HepG2 (cell line): Measurements from ENCODE around the gene CCDC154. TPM values are rescaled to one million over a fixed set of nuclear protein-coding genes. Genes with fewer than 3 reads are reported as not detected.

Experiments used
- CENPT ChIP-seq: sonication (generic); formaldehyde crosslinking; IDR thresholded peaks from 2 replicates; pipeline ENCODE4 v1.8.0; 2022; ENCODE audit warnings: low read depth, mild to moderate bottlenecking, moderate library complexity, missing genetic modification reagents
- ELF4 ChIP-seq: sonication (generic); formaldehyde crosslinking; IDR thresholded peaks from 2 replicates; pipeline ENCODE4 v1.5.0; 2020; ENCODE audit warnings: missing genetic modification reagents, mild to moderate bottlenecking, moderate library complexity, borderline replicate concordance
- GABPB1 ChIP-seq: IDR thresholded peaks from 2 replicates; pipeline ENCODE4 v1.6.1; 2016; ENCODE audit warnings: mild to moderate bottlenecking, missing genetic modification reagents, moderate library complexity, missing compliant biosample characterization
- MAX ChIP-seq: IDR thresholded peaks from 2 replicates; pipeline ENCODE4 v1.6.1; 2012; ENCODE audit warnings: inconsistent platforms
- NR2F2 ChIP-seq: IDR thresholded peaks from 2 replicates; pipeline ENCODE4 v1.6.1; 2012; ENCODE audit warnings: low read depth, inconsistent platforms, borderline replicate concordance
- PHF5A ChIP-seq: IDR thresholded peaks from one replicate; pipeline ENCODE4 v1.6.1; 2018; ENCODE audit warnings: low read depth, missing genetic modification reagents; ENCODE audit not compliant: unreplicated experiment
- PHF8 ChIP-seq: sonication (generic); formaldehyde crosslinking; IDR thresholded peaks from 2 replicates; pipeline ENCODE4 v1.5.0; 2020; ENCODE audit warnings: missing genetic modification reagents
- POLR2AphosphoS2 ChIP-seq: IDR thresholded peaks from 2 replicates; pipeline ENCODE4 v1.6.1; 2011; ENCODE audit warnings: low read depth, low read length, improper control_type of control experiment
- RELA ChIP-seq: sonication (generic); formaldehyde crosslinking; IDR thresholded peaks from 2 replicates; pipeline ENCODE4 v1.4.0; 2020; ENCODE audit warnings: missing genetic modification reagents
- SAP130 ChIP-seq: IDR thresholded peaks from 2 replicates; pipeline ENCODE4 v1.6.1; 2016; ENCODE audit warnings: low read depth
- SIN3A ChIP-seq: IDR thresholded peaks from 2 replicates; pipeline ENCODE4 v1.6.1; 2011; ENCODE audit warnings: low read depth, mild to moderate bottlenecking, control low read depth, low read length, borderline replicate concordance
- SMARCC2 ChIP-seq: fragments of 450-650 bp; IDR thresholded peaks from 2 replicates; pipeline ENCODE4 v1.6.1; 2017; ENCODE audit warnings: antibody characterized with exemption, mild to moderate bottlenecking
- STAT5B ChIP-seq: sonication (generic); formaldehyde crosslinking; IDR thresholded peaks from 2 replicates; pipeline ENCODE4 v1.4.0; 2020; ENCODE audit warnings: missing genetic modification reagents
- WIZ ChIP-seq: sonication (generic); formaldehyde crosslinking; IDR thresholded peaks from 2 replicates; pipeline ENCODE4 v1.5.1; 2020; ENCODE audit warnings: mild to moderate bottlenecking, missing genetic modification reagents
- YEATS4 ChIP-seq: sonication (generic); formaldehyde crosslinking; IDR thresholded peaks from 2 replicates; pipeline ENCODE4 v1.4.0; 2020; ENCODE audit warnings: missing genetic modification reagents, borderline replicate concordance
- ZFY ChIP-seq: sonication (generic); formaldehyde crosslinking; IDR thresholded peaks from 2 replicates; pipeline ENCODE4 v1.4.0; 2020; ENCODE audit warnings: missing genetic modification reagents
- ZNF280B ChIP-seq: sonication (generic); formaldehyde crosslinking; IDR thresholded peaks from 2 replicates; pipeline ENCODE4 v1.5.0; 2020; ENCODE audit warnings: missing genetic modification reagents, mild to moderate bottlenecking, borderline replicate concordance
- ZNF33A ChIP-seq: sonication (generic); formaldehyde crosslinking; IDR thresholded peaks from 2 replicates; pipeline ENCODE4 v1.5.1; 2020; ENCODE audit warnings: missing genetic modification reagents, mild to moderate bottlenecking, moderate library complexity, borderline replicate concordance
- ZNF484 ChIP-seq: sonication (generic); formaldehyde crosslinking; IDR thresholded peaks from 2 replicates; pipeline ENCODE4 v1.5.1; 2020; ENCODE audit warnings: mild to moderate bottlenecking, low read depth, missing genetic modification reagents, borderline replicate concordance
- ZNF547 ChIP-seq: sonication (generic); formaldehyde crosslinking; IDR thresholded peaks from 2 replicates; pipeline ENCODE4 v1.5.1; 2020; ENCODE audit warnings: mild to moderate bottlenecking, missing genetic modification reagents
- polyA plus RNA-seq, 8 experiments: library from polyadenylated mRNA; depleted of rRNA in 3 of 8; stranded (reverse) in 7 of 8; unstranded in 1 of 8; fragments of >200 nt; fragmentation: Illumina TruSeq in 4 of 8; extraction: Trizol in 4 of 8; gene quantifications; 2 replicates each; pipeline versions ENCODE4 v1.2.1 to v1.2.3, GENCODE V29; 2011 to 2016; ENCODE audit warnings: low read depth in 4 of 8, missing spikeins in 1 of 8, mixed read lengths in 1 of 8; ENCODE audit not compliant: insufficient read depth in 1 of 8
- total RNA-seq, 5 experiments: library from RNA; depleted of rRNA; stranded (reverse); fragments of >200 nt; fragmentation: Illumina TruSeq; extraction: Trizol; gene quantifications; 2 replicates each; pipeline ENCODE4 v1.2.3, GENCODE V29; 2016; ENCODE audit warnings: low read depth in 1 of 5
- TF ChIP-seq, protein P1 (sequence below): sonication (generic); formaldehyde crosslinking; IDR thresholded peaks from 2 replicates; pipeline ENCODE4 v1.4.0; 2020; ENCODE audit warnings: missing genetic modification reagents
- TF ChIP-seq, protein P2 (sequence below): sonication (generic); formaldehyde crosslinking; IDR thresholded peaks from 2 replicates; pipeline ENCODE4 v1.5.0; 2020; ENCODE audit warnings: mild to moderate bottlenecking, missing genetic modification reagents

The CCDC154 gene
- total and polyA plus RNA-seq, 2 of the 13 experiments (the other 11 are each of a cell fraction or from before 2014, with no cell fraction given) = 0.92 to 1.5 TPM

GRCh38 chr16:1439058-1439698, 5.2 kb downstream of the CCDC154 start (continued):
- TF ChIP-seq, protein P1, sequence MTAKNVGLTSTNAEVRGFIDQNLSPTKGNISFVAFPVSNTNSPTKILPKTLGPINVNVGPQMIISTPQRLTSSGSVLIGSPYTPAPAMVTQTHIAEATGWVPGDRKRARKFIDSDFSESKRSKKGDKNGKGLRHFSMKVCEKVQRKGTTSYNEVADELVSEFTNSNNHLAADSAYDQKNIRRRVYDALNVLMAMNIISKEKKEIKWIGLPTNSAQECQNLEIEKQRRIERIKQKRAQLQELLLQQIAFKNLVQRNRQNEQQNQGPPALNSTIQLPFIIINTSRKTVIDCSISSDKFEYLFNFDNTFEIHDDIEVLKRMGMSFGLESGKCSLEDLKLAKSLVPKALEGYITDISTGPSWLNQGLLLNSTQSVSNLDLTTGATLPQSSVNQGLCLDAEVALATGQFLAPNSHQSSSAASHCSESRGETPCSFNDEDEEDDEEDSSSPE (CRISPR knock-in tag) = no peak
- TF ChIP-seq POLR2AphosphoS2 = no peak
- 0 out of 2 replicates have a peak, but pooled peaks have one; percentile 9 for TF ChIP-seq YEATS4 (CRISPR knock-in tag)
- no peak for TF ChIP-seq PHF5A (CRISPR knock-in tag)
- no peak for TF ChIP-seq RELA (CRISPR knock-in tag)
- no peak for TF ChIP-seq SIN3A
- TF ChIP-seq CENPT = no peak
- TF ChIP-seq, protein P2, sequence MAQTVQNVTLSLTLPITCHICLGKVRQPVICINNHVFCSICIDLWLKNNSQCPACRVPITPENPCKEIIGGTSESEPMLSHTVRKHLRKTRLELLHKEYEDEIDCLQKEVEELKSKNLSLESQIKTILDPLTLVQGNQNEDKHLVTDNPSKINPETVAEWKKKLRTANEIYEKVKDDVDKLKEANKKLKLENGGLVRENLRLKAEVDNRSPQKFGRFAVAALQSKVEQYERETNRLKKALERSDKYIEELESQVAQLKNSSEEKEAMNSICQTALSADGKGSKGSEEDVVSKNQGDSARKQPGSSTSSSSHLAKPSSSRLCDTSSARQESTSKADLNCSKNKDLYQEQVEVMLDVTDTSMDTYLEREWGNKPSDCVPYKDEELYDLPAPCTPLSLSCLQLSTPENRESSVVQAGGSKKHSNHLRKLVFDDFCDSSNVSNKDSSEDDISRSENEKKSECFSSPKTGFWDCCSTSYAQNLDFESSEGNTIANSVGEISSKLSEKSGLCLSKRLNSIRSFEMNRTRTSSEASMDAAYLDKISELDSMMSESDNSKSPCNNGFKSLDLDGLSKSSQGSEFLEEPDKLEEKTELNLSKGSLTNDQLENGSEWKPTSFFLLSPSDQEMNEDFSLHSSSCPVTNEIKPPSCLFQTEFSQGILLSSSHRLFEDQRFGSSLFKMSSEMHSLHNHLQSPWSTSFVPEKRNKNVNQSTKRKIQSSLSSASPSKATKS (CRISPR knock-in tag) = no peak
- no peak for TF ChIP-seq ZNF33A (CRISPR knock-in tag)
- TF ChIP-seq PHF8 (CRISPR knock-in tag) = peak; percentile 25; the same call in 1 of the 2 replicates
- TF ChIP-seq WIZ (CRISPR knock-in tag) = no peak
- 0 out of 2 replicates have a peak, but pooled peaks have one; percentile 27 for TF ChIP-seq ZNF280B
- TF ChIP-seq ZNF547 (CRISPR knock-in tag) = 0 out of 2 replicates have a peak, but pooled peaks have one; percentile 66
- no peak for TF ChIP-seq ZNF484
- peak; percentile 24; the same call in 1 of the 2 replicates for TF ChIP-seq SAP130
- TF ChIP-seq NR2F2 = no peak
- no peak for TF ChIP-seq ELF4 (CRISPR knock-in tag)
- peak; percentile 39 for TF ChIP-seq MAX
- TF ChIP-seq STAT5B = no peak
- TF ChIP-seq SMARCC2 = no peak
- no peak for TF ChIP-seq GABPB1 (CRISPR knock-in tag)
- TF ChIP-seq ZFY (CRISPR knock-in tag) = peak; percentile 40
